Loucy (cell line): ENCODE measurements around the gene DNLZ.

Experiments
- EZH2phosphoT487 ChIP-seq: fragments of 200-600 bp; IDR thresholded peaks from 2 replicates; pipeline ENCODE4 v1.6.1; 2018; ENCODE audit warnings: antibody characterized with exemption, mild to moderate bottlenecking, moderate library complexity, borderline replicate concordance
- TF ChIP-seq, protein P1 (sequence below): fragments of 200-600 bp; sonication (generic); conservative IDR thresholded peaks from 2 replicates; pipeline ENCODE4 v1.5.1; 2014; ENCODE audit warnings: mild to moderate bottlenecking, antibody characterized with exemption, low read length

DNA sequence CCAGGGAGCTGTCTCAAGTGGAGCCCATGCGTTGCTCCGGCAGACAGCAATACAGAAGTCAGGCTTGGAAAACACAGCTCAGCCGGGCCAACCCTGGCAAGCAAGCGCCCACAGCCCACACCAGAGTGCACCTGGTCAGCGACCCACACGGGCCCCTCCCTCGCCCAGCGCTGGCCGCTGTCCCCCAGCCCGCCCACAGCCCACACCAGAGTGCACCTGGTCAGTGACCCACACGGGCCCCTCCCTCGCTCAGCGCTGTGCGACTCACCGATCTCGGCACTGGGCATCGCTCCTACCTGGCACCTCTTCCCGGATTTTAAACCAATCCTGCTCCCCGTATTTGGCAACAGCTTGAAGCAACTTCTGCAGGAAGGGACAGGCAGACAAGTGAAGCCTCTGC lies 23.7 kb upstream of the DNLZ start:
- TF ChIP-seq EZH2phosphoT487, result no peak
- TF ChIP-seq, protein P1, sequence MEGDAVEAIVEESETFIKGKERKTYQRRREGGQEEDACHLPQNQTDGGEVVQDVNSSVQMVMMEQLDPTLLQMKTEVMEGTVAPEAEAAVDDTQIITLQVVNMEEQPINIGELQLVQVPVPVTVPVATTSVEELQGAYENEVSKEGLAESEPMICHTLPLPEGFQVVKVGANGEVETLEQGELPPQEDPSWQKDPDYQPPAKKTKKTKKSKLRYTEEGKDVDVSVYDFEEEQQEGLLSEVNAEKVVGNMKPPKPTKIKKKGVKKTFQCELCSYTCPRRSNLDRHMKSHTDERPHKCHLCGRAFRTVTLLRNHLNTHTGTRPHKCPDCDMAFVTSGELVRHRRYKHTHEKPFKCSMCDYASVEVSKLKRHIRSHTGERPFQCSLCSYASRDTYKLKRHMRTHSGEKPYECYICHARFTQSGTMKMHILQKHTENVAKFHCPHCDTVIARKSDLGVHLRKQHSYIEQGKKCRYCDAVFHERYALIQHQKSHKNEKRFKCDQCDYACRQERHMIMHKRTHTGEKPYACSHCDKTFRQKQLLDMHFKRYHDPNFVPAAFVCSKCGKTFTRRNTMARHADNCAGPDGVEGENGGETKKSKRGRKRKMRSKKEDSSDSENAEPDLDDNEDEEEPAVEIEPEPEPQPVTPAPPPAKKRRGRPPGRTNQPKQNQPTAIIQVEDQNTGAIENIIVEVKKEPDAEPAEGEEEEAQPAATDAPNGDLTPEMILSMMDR, result no peak
